IPS-15b (cell line): ENCODE data around the gene CCR7.
"Not testable (repeated sequence)": the region's sequence is repeated elsewhere in the genome, so short reads cannot be mapped to it uniquely, and the experiment has no call there.

Experiments used
- H3K27me3 ChIP-seq: one replicate; pipeline ENCODE4 v1.6.1; 2013; ENCODE audit warnings: low read length; ENCODE audit not compliant: control insufficient read depth, insufficient read depth
- H3K36me3 ChIP-seq: one replicate; pipeline ENCODE4 v1.6.1; 2013; ENCODE audit warnings: low read length; ENCODE audit not compliant: control insufficient read depth, insufficient read depth
- H3K4me1 ChIP-seq: one replicate; pipeline ENCODE4 v1.6.1; 2013; ENCODE audit warnings: mild to moderate bottlenecking, low read length; ENCODE audit not compliant: control insufficient read depth, insufficient read depth
- H3K4me3 ChIP-seq: one replicate; pipeline ENCODE4 v1.5.1; 2013; ENCODE audit warnings: low read depth, low read length
- H3K9ac ChIP-seq: one replicate; pipeline ENCODE4 v1.6.1; 2013; ENCODE audit warnings: low read depth, mild to moderate bottlenecking, low read length
- H3K9me3 ChIP-seq: one replicate; pipeline ENCODE4 v1.6.1; 2013; ENCODE audit warnings: mild to moderate bottlenecking, low read length; ENCODE audit not compliant: control insufficient read depth, insufficient read depth

The CCR7 gene

GRCh38 chr17:40588552-40588951, 23.3 kb upstream of the CCR7 start:
- Histone ChIP-seq H3K4me3 (no peak overlapping the region), H3K4me1 (no peaks in the 10 kb centered on the region), H3K9me3 (no peaks in the 10 kb centered on the region)

GRCh38 chr17:40586264-40586663, 21.0 kb upstream of the CCR7 start:
- not testable (repeated sequence) for H3K9me3 ChIP-seq, H3K4me1 ChIP-seq, H3K4me3 ChIP-seq, H3K27me3 ChIP-seq, H3K36me3 ChIP-seq, H3K9ac ChIP-seq

More at GRCh38 chr17:40588552-40588951, 23.3 kb upstream of the CCR7 start:
- Histone ChIP-seq H3K36me3 (no peaks in the 10 kb centered on the region), H3K9ac (no peak overlapping the region), H3K27me3 (no peaks in the 10 kb centered on the region)

GRCh38 chr17:40584950-40585349, 19.7 kb upstream of the CCR7 start:
- H3K4me1 ChIP-seq, H3K9me3 ChIP-seq, H3K36me3 ChIP-seq, H3K27me3 ChIP-seq, H3K4me3 ChIP-seq, H3K9ac ChIP-seq: not testable (repeated sequence)

- H3K4me3 ChIP-seq: no peak overlapping the region
- no peak overlapping the region for H3K9ac ChIP-seq
Measured at GRCh38 chr17:40582328-40582901, 17.1 kb upstream of the CCR7 start.

GRCh38 chr17:40580140-40580539, 14.9 kb upstream of the CCR7 start:
- Histone ChIP-seq H3K4me3 (no peak overlapping the region), H3K9ac (no peak overlapping the region), H3K36me3 (no peaks in the 10 kb centered on the region), H3K4me1 (no peaks in the 10 kb centered on the region), H3K9me3 (no peaks in the 10 kb centered on the region), H3K27me3 (no peaks in the 10 kb centered on the region)

More at GRCh38 chr17:40582328-40582901, 17.1 kb upstream of the CCR7 start:
- H3K36me3 ChIP-seq: no peaks in the 10 kb centered on the region
- H3K9me3 ChIP-seq: no peaks in the 10 kb centered on the region
- no peaks in the 10 kb centered on the region for H3K27me3 ChIP-seq
- H3K4me1 ChIP-seq: no peaks in the 10 kb centered on the region

- no peak overlapping the region for H3K9ac ChIP-seq
- H3K36me3 ChIP-seq: no peaks in the 10 kb centered on the region
- H3K27me3 ChIP-seq: no peaks in the 10 kb centered on the region
- H3K4me3 ChIP-seq: no peak overlapping the region
- no peaks in the 10 kb centered on the region for H3K9me3 ChIP-seq
- H3K4me1 ChIP-seq: no peaks in the 10 kb centered on the region
Measured at GRCh38 chr17:40579471-40579870, 14.2 kb upstream of the CCR7 start.

- no peak overlapping the region for H3K4me3 ChIP-seq
- no peaks in the 10 kb centered on the region for H3K4me1 ChIP-seq
- H3K9ac ChIP-seq: no peak overlapping the region
- no peaks in the 10 kb centered on the region for H3K36me3 ChIP-seq
- H3K27me3 ChIP-seq: no peaks in the 10 kb centered on the region
- no peaks in the 10 kb centered on the region for H3K9me3 ChIP-seq
Measured at GRCh38 chr17:40577611-40578065, 12.4 kb upstream of the CCR7 start.

- no peaks in the 10 kb centered on the region for H3K9me3 ChIP-seq
- no peaks in the 10 kb centered on the region for H3K27me3 ChIP-seq
- no peak overlapping the region for H3K4me3 ChIP-seq
- no peaks in the 10 kb centered on the region for H3K4me1 ChIP-seq
- H3K36me3 ChIP-seq: no peaks in the 10 kb centered on the region
- no peak overlapping the region for H3K9ac ChIP-seq
Measured at GRCh38 chr17:40576113-40576740, 11.0 kb upstream of the CCR7 start.

GRCh38 chr17:40574292-40574691, 9.0 kb upstream of the CCR7 start:
- Histone ChIP-seq H3K36me3 (no peaks in the 10 kb centered on the region), H3K4me3 (no peak overlapping the region), H3K9ac (no peak overlapping the region), H3K4me1 (no peaks in the 10 kb centered on the region), H3K27me3 (no peaks in the 10 kb centered on the region), H3K9me3 (no peaks in the 10 kb centered on the region)

GRCh38 chr17:40572245-40572993, 7.1 kb upstream of the CCR7 start:
- H3K4me3 ChIP-seq: not testable (repeated sequence)

GRCh38 chr17:40568074-40568836, 3.0 kb upstream of the CCR7 start:
- Histone ChIP-seq H3K9me3 (no peaks in the 10 kb centered on the region), H3K27me3 (no peaks in the 10 kb centered on the region), H3K9ac (no peak overlapping the region), H3K4me1 (no peaks in the 10 kb centered on the region), H3K36me3 (no peaks in the 10 kb centered on the region), H3K4me3 (no peak overlapping the region)

More at GRCh38 chr17:40572245-40572993, 7.1 kb upstream of the CCR7 start:
- H3K9me3 ChIP-seq, H3K4me1 ChIP-seq, H3K27me3 ChIP-seq, H3K9ac ChIP-seq, H3K36me3 ChIP-seq: not testable (repeated sequence)
